GM18502 (cell line): ENCODE results near the gene CDC14C.
"Not testable (repeated sequence)": the region's sequence is repeated elsewhere in the genome, so short reads cannot be mapped to it uniquely, and the experiment has no call there.

Source experiments
- ATAC-seq: cut with Tn5 transposase; IDR thresholded peaks from one replicate; pipeline ENCODE4 v1.9.1; 2021; ENCODE audit warnings: mild to moderate bottlenecking; ENCODE audit not compliant: unreplicated experiment, poor library complexity

The CDC14C gene

DNA sequence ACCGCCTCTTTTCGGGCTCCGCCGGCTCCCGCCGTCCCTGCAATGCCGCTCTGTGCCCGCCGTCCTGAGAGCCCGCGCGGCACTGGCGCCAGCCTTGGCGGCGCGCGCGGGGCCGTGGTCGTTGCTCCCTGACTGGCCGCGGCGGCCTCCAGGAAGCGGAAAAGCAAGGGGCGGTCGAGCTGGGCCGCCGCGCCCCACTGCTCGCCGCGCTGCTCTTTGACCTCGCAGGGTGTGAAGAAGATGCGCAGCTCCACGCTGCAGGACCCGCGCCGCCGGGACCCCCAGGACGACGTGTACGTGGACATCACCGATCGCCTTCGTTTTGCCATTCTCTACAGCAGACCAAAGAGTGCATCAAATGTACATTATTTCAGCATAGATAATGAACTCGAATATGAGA lies at the start of gene CDC14C:
Gene CDC14C (plus strand): TSS at position 115 of the 400 bp plus-strand sequence. CDS start 126 bp downstream, at position 241.
- ATAC-seq: no peak

DNA sequence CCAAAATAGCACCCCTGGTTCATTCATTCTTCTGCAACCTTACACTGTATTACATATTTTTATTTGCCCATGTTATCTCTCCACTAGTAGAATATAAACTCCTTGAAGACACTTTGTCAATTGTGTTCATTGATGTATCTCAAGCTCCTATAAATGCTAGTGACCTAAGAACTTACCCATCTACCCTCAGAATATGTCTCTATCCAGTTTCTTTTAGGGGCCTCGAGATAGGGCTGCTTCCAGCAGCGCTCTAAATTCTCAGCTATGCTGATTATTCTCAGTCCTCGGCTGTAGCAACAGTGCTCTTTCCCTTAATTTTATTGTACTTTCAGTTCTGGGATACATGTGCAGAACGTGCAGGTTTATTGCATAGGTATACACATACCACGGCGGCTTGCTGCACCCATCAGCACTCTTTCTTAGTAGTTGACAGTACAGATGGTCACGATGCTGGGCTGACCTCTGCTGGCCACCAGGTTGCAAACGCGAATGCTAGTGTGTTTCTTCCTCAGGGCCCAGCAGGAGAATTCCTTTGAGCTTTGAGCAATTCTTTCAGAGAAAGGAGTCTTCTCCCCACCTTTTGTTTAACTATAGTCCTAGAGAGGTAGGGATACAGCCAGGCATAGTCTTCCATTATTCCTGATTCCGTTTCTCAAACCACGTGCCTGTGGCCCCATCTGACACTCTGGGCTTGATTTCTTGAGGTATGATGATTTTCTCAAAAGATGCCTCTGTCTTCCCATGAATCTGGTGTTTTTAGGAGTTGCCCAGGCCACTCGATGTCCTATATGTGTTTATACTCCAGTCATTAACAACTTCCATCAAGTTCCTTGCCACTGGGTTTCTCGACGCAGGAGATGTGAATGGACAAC lies 49.1 kb upstream of the CDC14C start:
- no peak for ATAC-seq

DNA sequence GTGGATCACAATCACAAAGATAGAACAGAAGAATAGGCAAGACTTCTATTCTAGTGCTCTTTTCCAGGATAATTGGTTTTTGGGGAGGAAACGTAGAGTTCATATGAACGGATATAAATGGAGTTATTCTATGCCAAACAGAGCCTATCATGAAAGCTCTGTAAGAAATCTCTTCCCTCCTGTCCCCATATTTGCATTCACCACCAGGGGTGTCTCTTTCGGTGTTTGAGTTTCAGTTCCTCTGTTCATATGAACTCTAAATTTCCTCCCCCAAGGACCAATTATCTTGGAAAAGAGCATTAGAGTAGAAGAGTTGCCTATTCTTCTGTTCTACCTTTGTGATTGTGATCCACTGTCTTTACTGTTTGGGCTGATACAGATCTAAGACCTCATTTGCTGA lies 48.3 kb upstream of the CDC14C start:
- ATAC-seq: no peak

DNA sequence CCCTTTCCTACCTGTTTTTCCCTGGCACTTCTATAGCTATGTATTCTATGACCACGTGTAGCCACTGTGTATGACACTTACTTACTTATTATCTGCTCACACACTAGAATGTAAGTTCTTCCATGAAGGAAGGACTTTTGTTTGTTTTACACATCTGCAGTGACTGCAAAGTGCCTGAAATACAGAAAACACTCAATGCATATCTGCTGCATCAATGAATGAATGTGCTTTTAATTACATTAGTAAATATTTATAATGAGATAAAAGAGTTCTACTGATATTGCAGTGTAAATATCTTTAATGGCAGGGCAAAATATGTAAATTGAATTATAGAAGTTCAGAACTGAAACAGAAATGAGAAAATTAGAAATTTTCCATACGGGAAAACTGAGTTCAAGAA lies 43.5 kb upstream of the CDC14C start:
- no peak for ATAC-seq

DNA sequence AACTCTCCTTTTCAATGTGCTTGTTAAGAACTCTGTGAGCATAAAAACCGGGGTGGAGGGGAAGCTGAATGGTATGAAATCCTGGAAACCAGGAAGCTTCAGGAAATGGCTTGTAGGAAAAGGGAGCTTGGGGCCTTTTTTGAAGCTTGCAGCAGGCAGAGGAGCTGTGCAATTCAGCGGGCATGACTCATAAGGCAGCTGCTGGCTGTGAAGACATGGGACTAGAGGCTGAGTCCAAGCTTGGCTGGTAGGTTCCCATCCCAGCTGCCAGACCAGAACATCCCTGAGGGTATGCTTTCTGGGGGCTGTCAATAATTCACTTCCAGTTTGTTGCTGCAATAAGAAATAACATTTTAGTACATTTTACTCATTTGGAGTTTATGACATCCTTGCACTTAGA lies 36.8 kb upstream of the CDC14C start:
- no peak for ATAC-seq

DNA sequence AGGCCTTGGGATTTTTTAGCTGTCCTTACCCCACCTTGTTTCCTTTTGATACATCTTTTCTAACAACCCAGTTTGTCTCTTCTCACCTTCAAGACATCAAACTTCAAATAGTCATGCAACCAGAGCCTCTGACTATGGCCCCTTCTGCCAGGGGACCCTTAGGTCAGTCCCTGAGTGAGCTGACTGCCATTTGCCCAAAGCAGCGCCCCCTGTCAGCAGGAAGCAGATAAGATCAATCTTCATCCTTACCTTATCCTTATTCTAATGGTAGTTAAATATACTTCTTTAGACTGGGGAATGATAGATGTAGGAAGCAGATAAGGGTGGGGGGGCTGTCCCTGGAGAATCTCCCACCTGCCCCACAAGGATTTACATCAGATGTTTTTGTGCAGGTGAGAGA lies 29.8 kb upstream of the CDC14C start:
- no peak for ATAC-seq

DNA sequence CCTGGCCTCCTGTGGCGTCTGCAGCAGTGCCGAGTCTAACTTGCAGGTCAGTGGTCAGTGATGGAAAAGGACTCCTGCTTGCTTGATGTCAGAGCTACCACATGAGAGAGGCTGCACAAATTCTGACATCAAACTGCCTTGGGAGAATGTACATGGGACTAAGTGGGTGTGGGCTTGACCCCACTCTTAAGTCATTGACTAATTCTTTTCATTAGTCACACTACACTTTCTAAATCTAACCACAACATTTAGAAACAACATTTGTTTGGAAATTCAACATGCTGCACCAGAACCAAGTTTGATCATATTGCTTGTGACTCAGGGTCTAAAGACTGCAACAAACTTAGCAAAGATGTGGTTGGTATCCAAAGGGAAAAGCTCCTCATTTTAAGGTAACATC lies 24.4 kb upstream of the CDC14C start:
- no peak for ATAC-seq

DNA sequence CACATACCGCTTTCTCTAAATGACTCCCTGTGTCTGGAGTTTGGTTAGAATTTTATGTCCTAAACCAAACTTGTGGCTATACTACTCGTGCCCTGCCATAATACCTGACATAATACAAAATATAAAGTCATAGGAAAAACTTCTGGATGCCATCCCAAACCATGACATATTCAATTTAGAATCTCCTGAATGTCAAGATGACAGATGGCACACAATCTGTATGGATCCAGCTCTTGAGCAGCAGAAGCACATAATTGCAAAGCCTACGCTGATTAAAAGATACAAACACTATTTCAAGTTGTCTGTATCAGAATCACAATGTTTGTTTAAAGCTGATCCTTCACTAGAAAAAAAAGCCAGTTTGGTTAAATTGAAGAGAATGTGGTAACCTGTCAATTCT lies 22.4 kb upstream of the CDC14C start:
- no peak for ATAC-seq

DNA sequence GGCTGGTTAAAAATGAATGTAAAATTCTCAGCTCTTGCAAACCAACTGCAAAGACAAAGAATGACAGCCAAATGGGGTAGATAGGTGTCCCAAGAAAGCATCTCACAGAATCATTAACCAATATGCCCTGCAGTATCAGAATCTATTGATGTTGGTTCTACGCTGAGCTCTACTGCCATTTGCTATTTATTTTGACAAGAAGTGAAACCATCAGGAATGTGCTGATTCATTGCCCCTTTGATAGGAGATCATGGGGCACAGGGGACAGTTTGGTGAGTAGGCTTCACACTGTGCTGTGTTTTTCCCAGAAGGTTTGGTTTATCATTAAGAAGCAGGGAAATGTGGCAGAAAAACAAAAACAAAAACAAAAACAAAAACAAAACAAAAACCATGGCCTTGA lies 19.4 kb upstream of the CDC14C start:
- no peak for ATAC-seq

DNA sequence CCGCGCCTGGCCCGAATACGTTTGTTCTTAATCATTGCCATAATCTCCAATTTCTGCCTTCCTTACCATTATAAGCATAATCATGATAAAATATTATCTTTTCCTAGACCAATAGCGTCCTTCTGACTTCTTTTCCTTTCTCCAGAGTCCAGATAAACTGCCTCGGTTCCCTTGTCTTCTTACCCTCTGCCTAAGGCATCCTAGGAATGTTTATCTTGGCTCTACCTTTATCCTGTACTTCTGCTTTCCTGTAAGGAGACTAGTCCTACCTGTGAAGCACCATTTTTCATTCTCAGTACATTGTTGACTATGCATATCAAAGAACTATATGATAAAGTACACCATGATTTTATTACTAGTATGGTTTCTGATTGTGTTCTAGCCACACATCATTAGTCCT lies 18.7 kb upstream of the CDC14C start:
- ATAC-seq: not testable (repeated sequence)

DNA sequence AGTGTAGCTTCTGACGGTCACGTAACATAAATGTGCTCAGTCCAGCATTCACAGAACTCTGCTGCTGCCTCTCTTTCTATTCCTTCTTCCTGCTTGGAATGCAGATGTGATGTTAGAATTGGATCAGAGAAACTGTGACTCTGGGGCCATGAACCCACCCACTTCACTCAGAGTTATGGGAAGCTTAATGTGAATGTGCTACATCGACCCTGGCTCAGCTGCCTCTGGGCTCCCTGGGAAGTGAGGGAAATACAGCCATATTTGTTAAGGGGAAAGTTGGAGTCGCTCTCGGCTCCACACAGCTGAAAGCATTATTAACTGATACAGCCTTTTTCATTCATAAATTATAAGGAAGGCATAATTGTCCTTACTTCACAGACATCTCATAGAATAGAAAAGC lies 14.5 kb upstream of the CDC14C start:
- not testable (repeated sequence) for ATAC-seq

DNA sequence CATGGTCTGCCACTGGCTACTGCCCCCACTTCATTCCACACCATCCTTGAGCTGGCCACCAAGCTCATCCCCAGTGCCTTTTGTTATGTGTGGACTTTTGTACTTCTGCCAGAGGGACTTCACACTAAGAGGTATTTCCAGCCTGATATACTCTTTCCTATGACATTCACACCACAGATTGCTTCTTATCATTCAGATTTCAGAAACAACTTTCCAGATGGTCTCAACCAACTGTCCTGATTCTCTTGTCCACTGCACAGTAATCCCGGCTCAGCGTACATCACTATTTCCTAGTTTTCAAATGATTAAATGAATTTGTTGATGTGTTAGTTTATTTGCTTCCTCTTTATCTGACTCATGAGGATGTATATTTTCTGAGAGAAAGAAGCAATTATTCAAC lies 7.1 kb downstream of the CDC14C start:
- no peak for ATAC-seq

DNA sequence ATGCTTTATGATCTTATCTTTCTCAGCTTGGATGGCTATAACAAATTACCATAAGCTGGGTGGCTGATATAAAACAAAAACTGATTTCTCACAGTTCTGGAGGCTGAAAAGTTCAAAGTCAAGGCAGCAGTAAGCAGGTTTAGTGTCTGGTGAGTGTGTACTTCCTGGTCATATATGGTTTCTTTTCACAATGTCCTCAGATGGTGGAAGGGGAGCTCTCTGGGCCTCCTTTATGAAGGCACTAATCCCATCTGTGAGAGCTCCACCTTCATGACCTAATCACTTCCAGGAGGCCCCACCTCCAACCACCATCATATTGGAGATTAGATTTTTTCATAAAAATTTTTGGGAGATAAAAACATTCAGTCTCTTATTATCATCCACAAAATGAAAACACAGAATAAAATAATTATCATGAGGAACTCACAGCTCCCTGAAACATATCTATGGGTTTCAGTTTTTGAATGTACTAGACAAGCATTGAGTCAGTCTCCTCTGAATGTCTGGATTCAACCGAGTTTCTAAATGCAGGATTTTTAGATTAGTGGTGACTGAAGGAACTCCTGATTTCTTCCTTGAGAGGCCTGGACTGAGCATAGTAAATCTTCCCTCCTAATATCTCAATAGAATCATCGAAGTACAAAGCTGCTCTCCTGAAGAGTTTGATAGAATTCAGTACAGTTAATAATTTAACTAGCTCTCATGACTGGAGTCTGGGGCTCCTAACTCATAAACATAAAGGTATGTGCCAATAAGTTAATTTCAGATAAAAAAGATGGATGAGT lies 8.0 kb downstream of the CDC14C start:
- no peak for ATAC-seq

DNA sequence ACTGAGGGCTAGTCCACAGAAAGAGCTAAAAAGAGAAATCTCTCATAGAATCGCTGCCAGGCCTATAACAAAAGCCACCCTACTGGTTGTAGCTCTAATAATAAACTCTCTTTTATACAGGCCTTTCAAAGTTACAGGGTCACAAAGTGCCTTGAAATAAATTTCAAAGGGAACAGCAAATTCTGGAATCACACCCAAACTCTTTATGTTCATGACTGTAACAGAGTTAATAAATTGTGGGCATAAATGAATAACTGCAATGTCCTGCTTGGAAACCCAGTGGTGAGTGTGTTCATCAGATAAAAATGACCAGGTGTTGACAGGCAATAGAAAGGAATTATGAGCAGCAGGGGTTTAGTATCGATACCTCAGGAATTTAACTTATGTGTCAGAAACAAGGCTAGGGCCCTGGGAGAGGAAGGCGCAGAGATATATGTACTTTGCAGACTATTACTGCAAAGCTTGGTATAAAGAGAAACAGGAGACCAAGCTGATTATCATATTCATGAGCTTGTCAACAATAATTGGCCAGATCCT lies 9.3 kb downstream of the CDC14C start:
- no peak for ATAC-seq

DNA sequence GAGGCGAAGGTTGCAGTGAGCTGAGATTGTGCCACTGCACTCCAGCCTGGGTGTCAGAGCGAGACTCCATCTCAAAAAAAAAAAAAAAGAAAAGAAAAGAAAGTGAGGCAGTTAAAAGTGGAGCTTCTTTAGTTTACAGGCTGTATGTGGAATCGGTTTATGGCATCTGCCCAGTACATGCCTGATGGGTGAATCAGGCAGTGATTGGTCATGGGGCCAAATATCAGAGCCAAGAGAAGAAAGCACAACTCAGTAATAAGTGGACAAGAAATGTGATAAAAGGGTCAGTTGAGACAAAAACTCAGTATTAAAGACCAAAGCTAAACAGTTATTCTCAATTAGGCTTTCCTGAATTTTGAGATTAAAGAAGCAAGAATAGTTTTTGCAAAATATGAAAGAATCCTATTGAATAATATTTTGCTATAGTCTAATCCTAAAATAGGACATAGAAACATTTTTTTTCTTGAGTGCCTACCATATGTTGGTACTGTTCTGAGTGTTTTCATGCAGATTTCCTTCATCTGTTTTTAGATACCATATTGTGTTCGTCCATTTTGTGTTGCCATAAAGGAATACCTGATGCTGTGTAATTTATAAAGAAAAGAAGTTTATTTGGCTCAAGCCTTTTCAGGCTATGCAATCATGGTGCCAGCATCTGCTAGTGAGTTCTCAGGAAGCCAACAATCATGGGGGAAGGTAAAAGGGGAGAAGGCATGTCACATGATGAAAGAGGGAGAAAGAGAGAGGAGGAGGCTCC lies 14.4 kb downstream of the CDC14C start:
- ATAC-seq: no peak

DNA sequence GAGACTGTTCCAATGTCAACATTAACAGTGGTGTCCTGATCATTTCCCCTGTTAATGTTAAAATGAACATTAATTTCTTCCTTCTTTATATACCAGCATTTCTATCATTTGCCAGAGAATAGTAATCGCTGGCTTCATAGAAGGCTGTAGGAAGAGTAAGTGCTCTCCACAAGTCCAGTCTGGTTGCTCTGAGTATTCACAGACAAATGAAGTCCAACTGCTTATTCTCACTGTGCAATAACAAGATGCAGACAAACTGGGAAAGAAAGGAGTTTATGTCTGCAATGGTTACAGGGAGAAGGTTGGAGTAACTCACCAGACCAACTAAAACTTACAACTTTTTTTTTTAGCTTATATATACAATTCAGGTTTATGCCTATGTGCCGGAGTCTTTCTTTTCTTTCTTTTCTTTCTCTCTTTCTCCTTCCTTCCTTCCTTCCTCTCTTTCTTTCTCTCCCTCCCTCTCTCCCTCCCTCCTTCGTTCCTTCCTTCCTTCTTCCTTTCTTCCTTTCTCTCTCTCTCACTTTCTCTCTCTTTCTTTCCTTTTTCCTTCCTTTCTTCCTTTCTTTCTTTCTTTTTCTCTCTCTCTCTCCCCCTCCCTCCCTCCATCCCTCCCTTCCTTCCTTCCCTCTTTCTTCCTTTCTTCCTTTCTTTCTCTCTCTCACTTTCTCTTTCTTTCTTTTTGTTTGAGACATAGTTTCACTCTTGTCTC lies 19.1 kb downstream of the CDC14C start:
- no peak for ATAC-seq

DNA sequence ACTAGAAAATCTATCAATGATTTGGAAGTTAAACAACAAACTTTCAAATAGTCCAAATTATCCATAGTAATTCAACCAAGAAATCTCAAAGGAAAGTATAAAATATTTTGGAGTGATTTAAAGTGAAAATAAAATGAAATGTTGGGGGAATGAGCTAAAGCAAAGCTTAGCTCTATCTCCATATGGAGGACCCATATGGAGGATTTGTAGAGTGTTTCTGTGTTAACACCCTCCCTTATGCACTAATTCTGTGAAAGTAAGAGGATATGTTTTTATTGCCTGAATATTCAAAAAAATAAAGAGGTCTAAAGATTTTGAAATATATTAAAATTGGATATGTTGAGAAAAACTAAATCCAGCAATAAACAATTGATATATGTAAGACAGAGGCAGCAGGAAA lies 31.6 kb downstream of the CDC14C start:
- ATAC-seq: no peak

DNA sequence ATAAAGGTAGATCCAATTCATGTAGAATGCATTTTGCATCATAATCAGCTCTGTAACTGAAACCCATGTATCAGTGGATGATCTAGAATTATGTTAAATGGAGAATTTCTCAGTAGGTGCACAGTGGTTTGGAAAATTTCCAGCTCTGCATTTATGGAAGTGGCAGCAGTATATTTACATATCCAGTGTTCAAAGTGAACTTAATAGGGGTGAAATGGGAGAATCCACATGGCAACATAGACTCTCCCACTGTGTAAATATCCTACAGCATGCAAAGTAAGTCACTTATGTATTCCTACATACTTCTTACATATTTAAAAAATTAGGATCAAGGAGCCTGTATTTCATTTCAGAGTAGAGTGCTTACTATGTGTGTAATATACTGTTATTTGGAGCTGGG lies 35.3 kb downstream of the CDC14C start:
- ATAC-seq: no peak

DNA sequence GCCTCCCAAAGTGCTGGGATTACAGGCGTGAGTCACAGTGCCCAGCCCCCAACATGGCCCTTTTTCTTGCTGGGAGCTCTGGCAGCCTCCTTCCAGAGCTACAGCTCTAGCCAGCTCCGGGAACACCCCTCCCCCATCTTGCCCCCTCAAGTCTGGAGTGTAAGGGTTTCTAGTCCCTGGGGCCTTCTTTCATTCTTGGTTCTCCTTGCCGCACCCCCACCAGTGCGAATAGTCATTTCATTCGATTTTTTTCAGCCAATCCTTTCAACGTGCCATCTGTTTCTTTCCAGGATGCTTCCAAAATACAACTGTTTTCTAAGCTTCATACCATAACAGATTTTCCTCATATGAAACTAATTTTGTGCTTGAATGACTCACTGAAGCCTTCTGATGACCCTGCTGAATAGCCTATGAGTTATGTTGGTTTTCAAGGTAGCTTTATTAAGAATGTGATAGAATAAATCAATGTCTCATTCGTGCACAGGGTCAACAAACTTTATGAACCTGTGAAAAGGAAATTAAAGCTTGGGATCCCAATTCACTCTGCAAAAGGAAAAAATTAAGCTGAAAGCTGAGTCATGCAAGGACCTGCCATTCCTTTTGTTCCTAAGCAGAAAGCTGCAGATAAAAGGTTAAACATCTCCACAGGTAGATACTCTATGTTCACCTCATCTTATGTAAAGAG lies 38.6 kb downstream of the CDC14C start:
- ATAC-seq: no peak
